GM19043 (cell line): ENCODE data around the gene CAMTA1.

Source experiments
- ATAC-seq: cut with Tn5 transposase; IDR thresholded peaks from one replicate; pipeline ENCODE4 v1.9.1; 2021; ENCODE audit warnings: low read depth; ENCODE audit not compliant: unreplicated experiment

Gene CAMTA1

DNA sequence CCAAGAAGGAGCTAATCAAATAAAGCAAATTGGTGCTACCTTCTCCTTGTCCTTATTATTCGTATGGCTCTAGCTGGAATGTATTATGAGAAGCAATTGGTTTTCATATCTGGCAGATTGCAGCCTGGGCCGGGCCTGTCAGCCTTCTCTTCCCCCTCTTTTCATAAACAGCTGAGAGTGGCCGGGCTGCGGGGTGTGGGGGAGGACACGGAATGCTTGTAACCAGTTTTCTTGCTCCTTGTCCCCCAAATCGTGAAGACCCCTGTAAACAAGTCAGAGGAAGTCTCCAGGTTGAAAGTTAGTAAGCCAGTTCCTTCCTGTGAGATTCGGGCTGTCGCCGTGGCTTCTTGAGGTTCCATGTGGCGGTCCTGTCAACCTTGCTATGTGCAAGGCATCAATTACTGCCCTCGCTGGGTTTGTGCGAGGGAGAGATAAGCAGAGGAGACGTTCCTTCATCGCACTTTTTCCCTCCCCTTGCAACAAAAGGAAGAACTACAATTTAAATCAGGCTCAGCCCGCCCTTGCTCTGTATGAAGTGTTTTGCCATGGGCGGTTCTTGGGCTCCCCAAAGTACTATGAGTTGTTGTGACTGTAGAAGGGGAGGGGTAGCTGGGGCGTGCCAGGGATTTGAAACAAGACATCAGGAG lies 450.7 kb downstream of the CAMTA1 start:
- no peak for ATAC-seq

DNA sequence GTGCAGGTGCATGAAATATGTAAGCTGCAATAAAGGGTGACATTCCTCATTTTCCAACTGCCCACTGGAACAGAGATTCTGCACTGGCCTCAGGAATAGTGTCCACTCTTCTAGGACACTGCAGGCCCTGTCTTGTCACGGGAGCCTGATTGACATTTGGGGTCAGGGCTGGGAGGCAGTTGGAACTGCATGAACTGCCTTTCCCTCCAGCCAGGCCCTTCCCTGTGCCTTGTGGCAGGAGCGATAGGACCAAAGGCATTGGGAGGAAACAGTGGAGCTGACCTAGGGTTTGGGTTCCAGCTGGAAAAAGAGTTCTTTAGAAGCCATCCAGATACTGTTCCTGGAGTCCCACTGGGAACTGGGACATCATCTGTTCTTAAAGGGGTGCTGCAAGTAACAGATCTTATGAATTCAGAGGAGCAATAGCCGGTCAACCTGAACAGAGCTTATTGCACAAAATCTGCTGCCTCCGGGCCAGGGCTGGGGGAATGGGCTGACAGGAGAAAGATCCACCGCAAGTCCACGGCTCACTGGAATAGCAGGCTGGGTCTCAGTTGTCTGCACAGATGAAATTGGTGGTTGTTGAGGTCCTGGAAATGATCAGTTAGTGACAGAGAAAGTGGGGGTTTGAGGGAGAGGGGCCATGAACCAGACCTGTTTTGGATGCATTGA lies 451.7 kb downstream of the CAMTA1 start:
- ATAC-seq = no peak

DNA sequence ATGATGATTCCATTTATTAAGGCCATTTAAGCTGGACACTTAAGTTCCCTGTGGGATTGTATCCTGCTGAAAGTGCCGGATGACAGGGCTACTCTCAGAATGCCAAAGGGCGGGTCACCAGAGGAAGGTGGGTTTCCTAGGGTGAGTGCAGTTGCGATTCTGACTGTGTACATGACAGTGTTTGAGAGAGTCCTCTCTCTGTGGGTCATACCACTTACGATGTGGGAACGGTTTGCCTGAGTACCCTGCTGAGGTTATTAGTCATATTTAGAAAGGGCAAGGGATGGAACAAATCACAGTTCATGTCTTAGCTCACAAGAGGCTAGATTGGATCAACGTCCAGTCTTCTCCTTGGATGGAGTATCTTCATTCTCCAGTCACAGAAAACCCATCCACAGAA lies 461.9 kb downstream of the CAMTA1 start:
- ATAC-seq = no peak

DNA sequence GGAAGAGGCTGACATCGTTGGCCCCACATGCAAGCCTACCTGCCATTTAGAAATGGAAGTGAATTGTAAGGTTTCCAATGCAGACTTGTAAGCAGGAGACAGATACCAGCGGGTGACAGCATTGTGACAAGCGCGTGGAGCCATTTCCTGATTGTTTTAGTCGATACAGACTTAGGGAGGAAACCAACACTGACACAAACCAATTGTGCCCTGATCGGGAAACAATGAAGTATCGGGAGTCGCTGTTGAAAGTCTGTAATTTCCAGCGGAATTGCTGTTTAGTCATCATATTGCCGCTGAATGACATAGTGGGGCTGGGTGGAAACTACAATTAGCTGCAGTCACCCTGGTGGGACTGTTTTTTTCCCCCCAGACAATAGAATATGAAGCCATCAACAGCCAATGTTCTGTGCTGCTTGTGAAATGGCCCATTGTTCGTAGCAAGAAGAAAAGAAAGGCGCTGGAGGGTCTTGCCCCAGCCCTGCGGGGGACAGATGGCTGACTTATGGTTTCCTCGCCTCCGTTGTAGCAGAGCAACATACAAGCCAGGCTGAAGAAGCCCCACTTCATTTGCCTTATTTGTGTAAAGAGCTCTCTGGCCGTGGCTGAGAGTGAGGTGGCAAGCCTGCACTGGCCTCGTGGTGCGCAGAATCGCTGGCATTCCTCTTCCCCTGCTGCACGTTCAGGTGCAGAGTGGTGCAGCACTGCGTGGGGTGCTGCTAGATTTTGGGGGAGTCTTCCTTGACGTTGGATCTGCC lies 462.7 kb downstream of the CAMTA1 start:
- no peak for ATAC-seq

DNA sequence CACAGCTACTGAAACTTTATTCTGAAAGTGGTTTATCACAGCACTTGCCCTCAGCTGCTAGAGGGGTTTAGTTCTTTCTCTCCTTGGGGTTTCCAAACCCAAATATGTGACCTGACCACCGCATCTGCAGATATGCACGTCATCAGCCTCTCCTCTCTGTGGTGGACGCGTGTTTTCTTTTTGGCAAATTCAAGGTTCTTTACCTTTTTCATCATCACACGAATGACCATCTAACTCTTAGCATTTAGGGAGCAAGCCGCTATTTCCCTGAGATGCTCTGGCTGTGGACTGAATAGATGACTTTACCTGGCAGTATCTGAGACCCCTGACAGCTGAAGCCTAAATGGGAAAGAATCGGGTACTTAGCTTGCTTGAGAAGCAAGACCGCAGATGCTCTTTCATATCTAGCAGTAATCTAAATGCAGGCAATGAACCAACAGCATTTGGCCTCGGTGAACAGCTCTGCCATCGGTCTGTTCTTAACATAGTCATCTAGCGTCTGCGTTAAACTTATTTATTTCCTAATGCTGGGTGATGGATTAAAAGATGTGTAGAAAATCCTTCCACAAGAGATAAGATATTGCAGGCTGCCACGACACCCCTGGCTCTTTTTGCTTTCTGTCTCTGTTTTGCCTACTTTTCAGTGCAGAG lies 463.4 kb downstream of the CAMTA1 start:
- no peak for ATAC-seq

DNA sequence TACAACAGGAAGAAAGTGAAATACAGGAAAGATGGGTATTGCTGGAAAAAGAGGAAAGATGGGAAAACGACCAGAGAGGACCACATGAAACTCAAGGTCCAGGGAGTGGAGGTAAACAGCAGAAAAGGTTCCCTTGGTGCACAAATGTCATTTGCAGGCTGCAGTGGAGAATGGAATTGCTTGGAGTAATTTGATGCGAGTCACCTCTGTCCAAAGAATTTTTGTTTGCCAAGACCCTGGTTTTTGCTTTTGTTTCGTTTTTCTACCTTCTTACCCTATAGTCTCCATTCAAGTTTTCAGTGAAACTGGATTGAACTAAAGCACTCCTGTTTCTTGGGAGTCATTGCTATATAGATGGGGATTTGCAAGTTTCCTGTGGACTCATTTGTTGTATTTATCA lies 464.3 kb downstream of the CAMTA1 start:
- ATAC-seq = no peak

DNA sequence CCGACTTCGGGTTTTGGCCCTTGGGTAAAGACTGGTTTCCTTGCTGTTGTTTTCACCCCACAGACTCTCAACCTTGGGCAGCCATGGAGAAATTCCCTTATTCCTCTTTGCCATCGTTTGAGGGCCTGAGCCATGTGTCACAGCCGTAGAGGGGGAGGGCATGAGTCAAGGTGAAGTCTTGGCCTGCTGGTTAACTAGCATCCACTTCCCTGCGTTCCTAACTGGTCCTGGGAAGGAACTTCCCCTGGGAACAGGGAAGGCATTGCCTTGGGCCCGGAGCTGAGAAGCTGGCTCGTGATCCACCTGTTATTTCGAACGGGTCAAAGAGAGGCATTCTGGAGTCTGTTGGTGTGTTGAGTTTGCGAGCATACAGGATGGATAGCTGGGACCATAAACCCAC lies 464.9 kb downstream of the CAMTA1 start:
- ATAC-seq = no peak

DNA sequence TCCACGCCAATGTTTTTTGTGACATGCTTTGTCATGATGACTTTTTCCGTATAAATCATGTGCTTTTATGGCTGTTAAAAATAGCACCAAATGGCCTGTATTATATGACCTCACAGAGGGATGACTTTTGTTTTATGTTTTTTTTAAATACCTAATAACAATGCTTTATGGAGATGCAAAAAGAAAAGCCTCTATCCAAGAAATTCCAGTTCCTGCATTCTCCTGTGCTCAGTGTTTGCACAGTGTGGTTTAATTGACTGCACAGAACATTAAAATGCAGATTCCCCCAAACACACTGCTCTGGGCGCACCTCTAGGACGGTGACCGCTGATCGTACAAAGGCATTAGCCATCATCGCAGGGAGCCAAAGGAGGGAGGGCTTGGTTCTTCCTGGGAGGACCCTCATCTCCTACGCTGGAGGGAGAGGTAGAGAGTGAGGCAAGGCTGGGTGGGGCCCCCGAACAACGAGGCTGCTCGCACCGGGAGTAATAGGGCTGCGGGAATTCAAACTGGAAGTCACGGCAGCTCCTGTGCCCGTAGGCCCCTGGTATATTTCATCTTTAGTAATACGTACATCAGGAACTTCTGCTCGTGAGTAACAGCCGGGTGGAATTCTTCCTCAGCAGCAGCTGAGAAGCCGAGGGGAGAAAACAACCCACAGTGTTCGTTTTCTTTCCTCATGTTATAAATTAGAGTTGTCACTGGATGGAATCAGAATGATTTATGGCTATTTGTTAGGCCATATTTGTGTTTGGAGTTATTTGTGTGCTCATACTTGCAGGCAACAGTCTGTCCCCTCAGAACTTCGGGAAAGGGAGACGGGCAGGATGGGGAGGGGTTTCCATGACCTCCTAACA lies 465.6 kb downstream of the CAMTA1 start:
- no peak for ATAC-seq

DNA sequence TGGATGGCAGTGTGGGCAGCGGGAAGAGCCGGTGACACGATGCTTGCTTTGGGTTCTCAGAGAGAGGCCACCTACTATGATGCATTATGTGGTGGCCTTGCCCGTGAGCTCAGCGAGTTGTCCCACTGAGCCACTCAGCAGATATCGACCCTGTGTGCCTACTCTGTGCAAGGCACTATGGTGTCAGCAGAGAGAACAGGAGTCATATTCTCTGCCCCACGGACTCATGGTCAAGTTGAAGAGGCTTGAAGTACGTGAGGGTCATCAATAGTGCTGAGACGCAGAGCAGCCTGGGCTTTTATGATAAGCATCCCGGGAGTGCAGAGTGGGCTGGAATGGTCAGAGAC lies 466.2 kb downstream of the CAMTA1 start:
- no peak for ATAC-seq

DNA sequence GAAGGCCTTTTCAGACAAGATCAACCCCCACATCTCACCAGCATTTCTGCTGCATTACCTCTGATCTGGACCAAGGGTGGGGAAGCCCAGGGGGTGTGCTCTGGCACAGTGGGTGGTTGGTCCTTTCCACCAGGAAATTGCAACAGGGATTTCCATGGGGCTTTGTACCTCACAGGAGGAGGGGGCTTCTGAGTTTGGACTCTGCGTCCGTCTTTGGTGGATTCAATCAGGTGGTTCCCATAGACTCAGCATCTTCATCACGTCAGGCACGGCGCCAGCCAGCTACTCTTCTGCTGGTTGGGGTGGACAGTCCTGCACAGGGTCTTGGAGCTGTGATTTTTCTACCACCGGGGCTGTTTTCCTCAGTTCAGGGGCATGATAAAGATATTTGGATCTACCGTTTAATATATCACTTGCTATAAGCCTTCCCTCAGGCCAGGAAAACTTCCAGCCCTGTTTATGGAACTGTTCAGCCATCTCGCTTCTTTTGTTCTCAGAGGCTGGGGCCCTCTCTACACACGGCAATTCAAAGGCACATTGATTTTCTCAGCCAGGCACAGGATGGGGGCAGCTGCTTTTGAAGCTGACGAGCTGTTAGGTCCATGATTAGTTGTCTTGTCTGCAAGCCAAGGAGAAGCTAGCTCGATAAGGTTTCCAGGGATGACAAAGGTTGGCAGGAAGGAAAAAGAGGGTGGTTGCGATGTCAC lies 467.3 kb downstream of the CAMTA1 start:
- no peak for ATAC-seq

DNA sequence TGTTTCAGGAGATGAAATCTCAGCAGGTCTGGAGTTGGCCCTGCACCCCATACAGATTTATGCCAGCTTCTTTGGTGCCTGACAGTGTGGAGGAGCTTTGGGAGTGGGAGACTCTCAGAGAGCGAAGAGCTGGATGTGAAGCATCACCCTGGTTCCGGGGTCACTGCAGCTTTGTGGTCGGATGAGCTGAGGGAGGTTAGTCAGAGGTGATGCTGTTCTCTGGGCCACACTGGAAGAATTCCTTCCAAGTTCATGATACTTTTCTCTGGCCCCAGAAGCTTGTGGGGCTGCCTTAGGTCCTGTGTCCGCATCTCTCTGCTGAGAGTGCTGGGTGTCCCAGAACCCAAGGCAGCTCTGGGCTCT lies 467.8 kb downstream of the CAMTA1 start:
- no peak for ATAC-seq

DNA sequence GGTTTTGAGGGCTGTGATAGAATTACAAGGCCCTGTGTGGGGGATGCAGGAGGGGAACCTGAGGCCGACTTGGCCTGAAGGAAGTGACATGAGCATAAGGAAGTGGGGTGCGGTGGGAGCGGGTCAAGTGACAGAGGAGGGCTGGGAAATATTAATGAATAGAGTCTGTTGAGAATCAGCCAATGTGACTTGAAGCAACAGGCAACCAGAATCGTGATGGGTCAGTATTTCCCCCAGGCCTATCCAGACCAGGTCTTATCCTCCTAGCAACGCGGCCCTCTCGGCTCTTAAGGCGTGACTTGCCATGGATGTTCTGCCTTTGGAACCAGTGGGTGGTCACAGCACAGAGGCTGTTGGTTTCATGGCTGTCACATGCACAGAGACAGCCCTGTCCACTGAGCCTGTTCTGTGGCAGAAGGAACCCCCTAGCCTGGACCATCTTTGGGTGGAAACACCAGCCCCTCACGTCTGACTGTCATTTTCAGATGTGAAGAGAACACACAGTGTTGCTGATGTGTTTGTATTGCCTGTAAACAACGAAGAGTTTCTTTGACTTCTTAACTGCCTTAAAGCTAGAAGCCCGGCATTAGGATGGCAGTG lies 468.8 kb downstream of the CAMTA1 start:
- ATAC-seq = no peak

DNA sequence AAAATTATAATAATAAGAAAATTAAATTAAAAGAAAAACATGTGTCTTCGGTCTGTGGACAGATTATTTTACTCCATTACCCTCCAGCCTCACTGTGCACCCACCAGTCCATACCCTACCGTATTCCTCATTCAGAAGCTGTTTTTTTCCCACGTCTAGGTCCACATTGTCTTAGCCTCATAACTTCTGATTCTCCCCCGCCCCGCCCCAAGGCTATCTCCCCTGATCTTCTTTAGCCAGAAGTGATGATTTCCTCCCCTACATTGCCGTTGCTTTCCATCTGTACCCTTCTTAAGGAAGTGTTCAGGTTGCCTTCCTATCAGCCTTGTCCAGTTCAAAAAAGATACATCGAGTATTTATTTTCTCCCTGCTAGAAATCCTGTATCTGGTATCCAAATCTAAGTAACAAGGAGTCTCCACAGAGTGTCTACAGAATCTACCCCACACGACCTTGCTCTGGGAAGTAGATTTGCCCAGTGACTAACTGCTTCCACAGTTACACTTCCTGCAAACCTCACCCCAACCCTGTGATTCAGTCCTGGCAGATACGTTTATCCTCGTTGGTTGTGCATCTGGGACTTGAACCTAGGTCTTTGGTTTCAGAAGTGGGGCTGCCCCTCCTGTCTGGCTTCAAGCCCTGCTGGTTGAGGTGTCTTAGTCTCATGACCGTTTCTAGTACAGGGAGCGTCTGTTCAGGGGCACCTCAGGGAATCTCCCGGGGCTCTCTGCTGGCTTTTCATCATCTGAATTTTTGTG lies 470.2 kb downstream of the CAMTA1 start:
- no peak for ATAC-seq

DNA sequence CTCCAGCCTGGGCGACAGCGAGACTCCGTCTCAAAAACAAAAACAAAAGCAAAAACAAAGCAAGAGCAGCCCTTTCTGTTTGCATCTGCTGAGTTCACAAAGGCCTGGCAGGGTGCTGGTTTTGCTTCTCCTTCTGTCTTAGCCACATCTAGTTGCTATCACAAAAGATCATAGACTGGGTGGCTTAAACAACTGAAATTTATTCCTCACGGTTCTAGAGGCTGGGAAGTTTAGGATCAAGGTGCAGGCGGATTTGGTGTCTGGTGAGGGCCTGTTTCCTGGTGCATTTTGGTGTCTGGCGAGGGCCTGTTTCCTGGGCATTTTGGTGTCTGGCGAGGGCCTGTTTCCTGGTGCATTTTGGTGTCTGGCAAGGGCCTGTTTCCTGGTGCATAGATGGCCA lies 471.3 kb downstream of the CAMTA1 start:
- ATAC-seq = no peak

DNA sequence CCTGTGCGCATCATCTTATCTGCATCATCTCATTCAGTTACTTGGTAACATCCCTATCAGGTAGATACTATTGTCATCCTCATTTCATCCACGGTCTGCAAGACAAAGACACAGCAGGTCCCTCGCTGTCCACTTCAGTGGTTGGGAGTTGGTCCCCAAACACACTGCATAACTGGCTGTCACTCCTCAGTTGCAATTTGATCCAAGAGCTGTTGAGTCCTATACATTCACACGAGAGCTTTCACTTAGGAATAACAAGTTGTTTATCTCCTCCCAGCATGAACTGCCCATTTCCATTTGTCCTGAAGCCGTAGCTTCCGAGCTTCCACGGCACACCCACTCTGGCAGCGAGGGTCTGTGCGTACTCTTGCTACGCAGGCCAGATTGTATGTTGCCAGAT lies 472.0 kb downstream of the CAMTA1 start:
- ATAC-seq = no peak

DNA sequence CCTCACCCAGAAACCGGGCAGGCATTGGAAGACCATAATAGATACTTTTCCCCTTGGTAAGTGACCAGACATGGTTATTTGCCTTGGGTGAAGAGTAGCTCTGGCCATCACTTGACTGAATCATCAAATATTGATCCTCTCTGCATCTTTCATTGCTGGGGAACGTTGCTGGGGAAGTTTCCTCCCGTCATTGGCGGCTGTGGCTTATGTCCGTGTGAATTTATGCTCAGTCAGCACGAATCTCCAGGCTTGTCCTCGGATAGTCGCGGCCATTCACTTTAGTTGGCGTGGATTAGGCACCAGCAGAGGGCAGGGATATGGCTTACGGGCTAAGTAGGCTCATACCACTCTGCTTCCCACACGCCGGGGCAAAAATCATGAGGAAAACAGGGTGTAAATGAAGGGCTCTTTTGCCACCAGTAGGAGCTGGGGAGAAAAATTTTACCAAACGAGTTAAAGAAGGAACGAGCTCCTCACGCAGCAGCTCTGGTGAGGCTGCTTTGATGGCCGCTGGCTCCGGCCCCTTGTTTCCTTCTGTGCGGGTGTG lies 473.4 kb downstream of the CAMTA1 start:
- ATAC-seq = no peak

DNA sequence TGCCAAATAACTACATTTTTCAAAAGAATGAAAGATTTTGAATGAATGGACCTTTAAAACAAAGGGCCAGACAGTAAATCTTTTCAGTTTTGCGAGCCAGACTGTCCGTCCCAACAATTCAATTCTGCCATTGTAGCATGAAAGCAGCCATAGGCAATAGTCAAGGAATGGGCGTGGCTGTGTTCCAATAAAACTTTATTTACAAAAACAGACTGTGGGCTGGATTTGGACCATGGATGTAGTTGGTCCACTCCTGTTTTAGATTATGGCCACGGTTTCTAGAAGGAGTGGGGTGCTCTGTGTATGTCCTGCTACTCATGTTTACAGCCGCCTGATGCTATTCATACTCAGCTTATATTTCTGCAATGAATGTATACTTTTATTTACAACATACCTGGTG lies 474.7 kb downstream of the CAMTA1 start:
- no peak for ATAC-seq

DNA sequence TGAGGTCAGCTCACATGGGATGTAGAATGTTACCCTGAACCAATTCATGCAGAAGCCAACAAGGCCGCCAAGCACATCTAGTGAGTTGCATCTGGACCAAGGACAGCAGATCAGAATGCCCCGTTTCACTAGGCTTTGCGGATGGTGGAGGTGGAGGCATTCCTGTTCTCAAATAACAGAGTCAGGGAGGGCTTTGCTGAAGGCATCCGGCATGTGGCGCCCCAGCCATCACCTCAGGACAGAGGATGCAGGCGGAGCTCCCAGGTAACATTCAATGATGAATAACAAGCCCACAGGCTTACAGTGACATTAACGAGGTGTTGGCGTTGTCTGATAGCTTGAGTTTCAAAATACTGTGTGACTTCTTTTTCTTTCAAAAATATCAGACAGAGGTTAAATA lies 476.2 kb downstream of the CAMTA1 start:
- ATAC-seq = no peak

DNA sequence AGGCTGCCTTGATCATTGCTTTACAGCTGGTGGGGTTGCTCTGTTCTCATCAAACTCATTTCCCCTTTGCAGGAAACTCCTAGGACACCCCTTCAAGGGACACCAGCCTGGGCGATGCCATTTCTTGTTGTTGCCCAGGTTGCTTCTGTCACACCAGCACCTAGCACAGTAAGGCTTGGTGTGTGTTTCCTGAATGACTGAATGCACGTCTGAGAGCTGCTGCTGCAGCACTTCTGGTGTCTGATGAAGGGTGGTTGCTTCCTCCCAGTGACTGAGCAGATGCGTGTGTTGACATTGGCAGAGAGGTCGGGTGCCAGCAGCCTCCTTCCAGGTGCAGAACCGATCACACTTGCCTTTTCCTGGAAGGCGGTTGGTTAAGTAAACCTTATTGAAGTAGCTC lies 477.4 kb downstream of the CAMTA1 start:
- ATAC-seq = no peak
